SK-N-MC (cell line): ENCODE measurements around the gene TMEM86A.

Source experiments
- DNase-seq: peaks from one replicate; pipeline ENCODE4 v3.0.0-alpha.2; 2011; ENCODE audit warnings: low read depth, low spot score
- H3K27ac ChIP-seq: fragments of 200-600 bp; sonication (generic); 2 replicates; pipeline ENCODE4 v1.5.1; 2016; ENCODE audit warnings: mixed run types
- H3K36me3 ChIP-seq: fragments of 200-600 bp; sonication (generic); 2 replicates; pipeline ENCODE4 v1.6.1; 2017; ENCODE audit warnings: antibody characterized with exemption, low read length, mixed read lengths; ENCODE audit not compliant: insufficient read depth
- H3K4me3 ChIP-seq: fragments of 200-600 bp; sonication (generic); 2 replicates; pipeline ENCODE4 v1.5.1; 2016
- H3K9ac ChIP-seq: fragments of 200-600 bp; sonication (generic); 2 replicates; pipeline ENCODE4 v1.8.0; 2017; ENCODE audit warnings: mixed run types, mixed read lengths; ENCODE audit not compliant: insufficient read length
- H3K9me3 ChIP-seq: fragments of 200-600 bp; sonication (generic); 2 replicates; pipeline ENCODE4 v1.6.1; 2017; ENCODE audit warnings: low read depth, mild to moderate bottlenecking, antibody characterized with exemption, low read length, moderate library complexity, mixed read lengths
- EZH2 ChIP-seq: fragments of 200-600 bp; sonication (generic); IDR thresholded peaks from one replicate; pipeline ENCODE4 v1.6.1; 2017; ENCODE audit warnings: antibody characterized with exemption
- FOXP2 ChIP-seq: optimal IDR thresholded peaks from 2 replicates; pipeline ENCODE3; 2011; ENCODE audit warnings: mild to moderate bottlenecking, moderate library complexity; ENCODE audit not compliant: insufficient read depth; ENCODE audit errors: extremely low read length, control extremely low read depth
- POLR2AphosphoS5 ChIP-seq: IDR thresholded peaks from 2 replicates; pipeline ENCODE4 v1.6.1; 2012; ENCODE audit warnings: mild to moderate bottlenecking, low read depth, low read length, borderline replicate concordance

Gene TMEM86A

GRCh38 chr11:18736590-18737148, 38.1 kb downstream of the TMEM86A start:
- no peak for TF ChIP-seq EZH2
- TF ChIP-seq FOXP2: no peak
- Histone ChIP-seq H3K27ac (no peak overlapping the region), H3K9ac (no peak overlapping the region), H3K36me3 (no peaks in the 10 kb centered on the region), H3K4me3 (no peak overlapping the region), H3K9me3 (no peaks in the 10 kb centered on the region)
- DNase-seq: no peak

DNA sequence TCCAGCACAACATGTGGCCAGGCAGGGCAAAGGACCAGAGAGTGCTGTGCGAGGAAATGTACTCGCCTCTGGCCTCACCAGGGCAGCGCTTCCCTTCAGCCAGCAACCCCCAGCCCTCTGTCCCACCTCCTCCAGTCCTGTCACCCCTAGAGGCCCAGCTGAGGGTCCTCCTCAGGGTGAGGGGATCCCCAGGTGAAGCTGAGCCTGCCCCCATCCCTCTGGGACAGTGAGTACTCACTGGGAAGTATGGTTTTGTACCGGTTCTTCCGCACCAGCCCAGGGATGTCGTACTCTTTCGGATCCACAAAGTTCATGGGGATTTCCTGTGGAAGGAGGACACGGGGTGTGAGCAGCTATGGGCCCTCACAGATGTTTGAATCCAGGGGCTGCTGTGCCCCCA, 39.1 kb downstream of the TMEM86A start:
- TF ChIP-seq EZH2: no peak
- TF ChIP-seq POLR2AphosphoS5: no peak
- H3K36me3 ChIP-seq: no peaks in the 10 kb centered on the region
- H3K4me3 ChIP-seq: no peak overlapping the region
- no peak for DNase-seq
- H3K9ac ChIP-seq: no peak overlapping the region
- no peak overlapping the region for H3K27ac ChIP-seq
- H3K9me3 ChIP-seq: no peaks in the 10 kb centered on the region

- Histone ChIP-seq H3K9me3 (no peaks in the 10 kb centered on the region), H3K4me3 (no peak overlapping the region), H3K36me3 (no peaks in the 10 kb centered on the region), H3K27ac (no peak overlapping the region), H3K9ac (no peak overlapping the region)
- TF ChIP-seq FOXP2 (no peak), EZH2 (no peak)
- DNase-seq: no peak
Observed at GRCh38 chr11:18739685-18740084, 41.1 kb downstream of the TMEM86A start.

DNA sequence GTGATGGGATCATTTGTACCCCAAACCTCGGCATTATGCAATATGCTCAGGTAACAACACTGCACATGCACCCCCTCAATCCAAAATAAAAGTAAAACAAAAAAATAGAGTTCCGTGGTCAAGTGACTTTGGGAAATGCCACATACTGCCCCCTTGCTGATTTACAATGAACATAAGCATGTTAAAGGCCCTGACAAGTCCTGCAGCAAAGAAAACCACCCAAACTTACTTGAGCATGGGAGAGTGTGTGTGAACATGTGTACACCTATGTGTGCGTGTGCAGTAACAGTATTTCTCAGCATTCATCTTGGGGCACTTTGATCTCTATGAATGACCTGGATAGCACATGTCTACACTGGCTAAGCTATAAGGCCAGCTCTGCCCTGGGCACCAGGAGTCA, 43.2 kb downstream of the TMEM86A start:
- TF ChIP-seq EZH2 (no peak), FOXP2 (no peak), POLR2AphosphoS5 (no peak)
- Histone ChIP-seq H3K27ac (no peak overlapping the region), H3K9me3 (no peaks in the 10 kb centered on the region), H3K9ac (no peak overlapping the region), H3K4me3 (no peak overlapping the region), H3K36me3 (no peaks in the 10 kb centered on the region)
- DNase-seq: no peak

DNA sequence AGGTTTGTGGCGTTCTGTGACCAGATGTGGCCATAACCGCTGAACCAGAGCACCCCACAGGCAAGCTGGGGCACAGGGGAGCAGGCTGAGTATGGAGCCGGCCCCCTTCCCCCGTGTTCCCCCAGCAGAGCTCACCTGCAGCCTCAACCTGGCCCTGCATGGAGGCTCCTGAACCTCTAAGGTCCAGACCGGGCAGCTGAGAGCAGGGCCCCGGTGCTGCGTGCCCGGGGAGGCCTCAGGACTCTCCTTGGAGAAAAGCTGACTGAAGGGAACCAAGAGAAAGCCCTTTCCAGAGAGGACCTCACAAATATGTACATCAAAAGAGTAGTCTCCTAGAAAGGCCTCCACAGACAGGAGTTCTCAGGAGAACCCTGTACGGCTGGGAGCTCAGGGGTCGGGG, 44.8 kb downstream of the TMEM86A start:
- Histone ChIP-seq H3K9ac (no peak overlapping the region), H3K36me3 (no peaks in the 10 kb centered on the region), H3K27ac (no peak overlapping the region), H3K9me3 (no peaks in the 10 kb centered on the region), H3K4me3 (no peak overlapping the region)
- TF ChIP-seq FOXP2 (no peak), POLR2AphosphoS5 (no peak), EZH2 (no peak)
- no peak for DNase-seq

DNA sequence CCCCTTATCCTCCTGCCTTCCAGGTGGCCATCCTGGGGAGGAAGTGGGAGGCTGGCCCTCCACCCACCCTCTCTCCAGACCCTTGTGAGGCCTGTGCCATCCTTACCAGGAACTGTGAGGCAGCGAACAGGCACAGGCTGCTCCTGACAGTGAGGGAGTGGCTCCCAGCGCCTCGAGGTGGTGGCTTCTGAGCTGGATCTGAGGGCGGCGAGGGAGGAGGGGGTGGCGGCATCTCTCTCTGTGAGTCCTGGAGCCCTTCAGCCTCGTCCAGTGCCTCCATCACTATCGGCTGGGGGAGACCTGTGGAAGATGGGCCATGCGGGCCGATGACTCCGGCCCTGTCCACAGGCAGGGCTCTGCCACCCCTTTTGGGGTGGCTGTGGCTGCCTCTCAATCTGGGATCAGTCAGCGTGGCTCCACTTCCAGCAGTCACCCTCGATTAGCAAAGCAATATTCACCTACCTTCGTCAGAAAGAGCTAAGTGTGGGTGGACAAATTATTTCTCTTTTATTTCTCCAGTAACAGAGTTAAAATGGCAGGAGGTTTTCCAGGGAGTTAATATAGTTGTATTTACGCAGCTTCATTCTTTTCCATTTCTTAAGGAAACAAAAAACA, 45.4 kb downstream of the TMEM86A start:
- no peak overlapping the region for H3K9ac ChIP-seq
- TF ChIP-seq FOXP2: no peak
- no peak for DNase-seq
- H3K36me3 ChIP-seq: no peaks in the 10 kb centered on the region
- no peak overlapping the region for H3K27ac ChIP-seq
- H3K4me3 ChIP-seq: no peak overlapping the region
- H3K9me3 ChIP-seq: no peaks in the 10 kb centered on the region

GRCh38 chr11:18745251-18745650, 46.7 kb downstream of the TMEM86A start:
- H3K36me3 ChIP-seq: no peaks in the 10 kb centered on the region
- H3K9ac ChIP-seq: no peak overlapping the region
- TF ChIP-seq POLR2AphosphoS5: no peak
- no peak for TF ChIP-seq EZH2
- TF ChIP-seq FOXP2: no peak
- DNase-seq: no peak
- H3K4me3 ChIP-seq: no peak overlapping the region
- H3K9me3 ChIP-seq: no peaks in the 10 kb centered on the region
- no peak overlapping the region for H3K27ac ChIP-seq

- Histone ChIP-seq H3K9me3 (no peaks in the 10 kb centered on the region), H3K9ac (no peak overlapping the region), H3K36me3 (no peaks in the 10 kb centered on the region), H3K4me3 (no peak overlapping the region), H3K27ac (no peak overlapping the region)
- no peak for DNase-seq
- TF ChIP-seq POLR2AphosphoS5 (no peak), EZH2 (no peak), FOXP2 (no peak)
Observed at GRCh38 chr11:18748766-18749365, 50.3 kb downstream of the TMEM86A start.
